Liver (tissue), 9 donors: Measurements from ENCODE around the gene APP. TPM values are rescaled to one million over a fixed set of nuclear protein-coding genes. Genes with fewer than 3 reads are reported as not detected.

ENCODE experiments used
- DNase-seq: peaks from one replicate; pipeline ENCODE4 v3.0.0-alpha.2; 2017; ENCODE audit warnings: low spot score
- H3K27ac ChIP-seq, 2 donors: one replicate each; pipeline ENCODE4 v1.7.0; 2013; ENCODE audit warnings: inconsistent platforms in 2 of 2, low read length in 2 of 2, control low read depth in 1 of 2, low read depth in 1 of 2, mild to moderate bottlenecking in 1 of 2
- H3K27me3 ChIP-seq, 4 donors: one replicate each; pipeline versions ENCODE4 v1.6.1 to v1.7.0; 2013; ENCODE audit warnings: low read length in 3 of 4, inconsistent platforms in 1 of 4, mild to moderate bottlenecking in 1 of 4, moderate library complexity in 1 of 4; ENCODE audit not compliant: control insufficient read depth in 4 of 4, insufficient read depth in 4 of 4
- H3K36me3 ChIP-seq, 4 donors: one replicate each; pipeline versions ENCODE4 v1.6.1 to v1.7.0; 2013; ENCODE audit warnings: low read length in 3 of 4, mild to moderate bottlenecking in 3 of 4, low read depth in 1 of 4, moderate library complexity in 1 of 4; ENCODE audit not compliant: control insufficient read depth in 4 of 4, insufficient read depth in 3 of 4
- H3K4me1 ChIP-seq, 4 donors: one replicate each; pipeline versions ENCODE4 v1.6.1 to v1.7.0; 2013; ENCODE audit warnings: low read length in 3 of 4, mild to moderate bottlenecking in 3 of 4, moderate library complexity in 1 of 4; ENCODE audit not compliant: control insufficient read depth in 4 of 4, insufficient read depth in 4 of 4
- H3K4me3 ChIP-seq, 3 donors: one replicate each; pipeline versions ENCODE4 v1.6.1 to v1.7.0; 2013; ENCODE audit warnings: low read length in 3 of 3, control low read depth in 1 of 3, low read depth in 1 of 3, mild to moderate bottlenecking in 1 of 3
- H3K9ac ChIP-seq, 2 donors: one replicate each; pipeline ENCODE4 v1.7.0; 2013; ENCODE audit warnings: low read length in 2 of 2, mild to moderate bottlenecking in 2 of 2, moderate library complexity in 2 of 2, control low read depth in 1 of 2, low read depth in 1 of 2
- H3K9me3 ChIP-seq, 4 donors: one replicate each; pipeline versions ENCODE4 v1.6.1 to v1.7.0; 2013; ENCODE audit warnings: low read length in 3 of 4; ENCODE audit not compliant: control insufficient read depth in 4 of 4
- CTCF ChIP-seq: fragments of 150-350 bp; IDR thresholded peaks from 2 replicates; pipeline ENCODE4 v1.5.1; 2017; ENCODE audit warnings: improper control_type of control experiment, low read depth, low read length; ENCODE audit not compliant: missing input control
- EGR1 ChIP-seq, 2 donors: IDR thresholded peaks; 2 replicates each; pipeline ENCODE4 v1.6.1; 2016 to 2018; ENCODE audit warnings: antibody characterized with exemption in 2 of 2, low read depth in 2 of 2
- FOXA2 ChIP-seq: IDR thresholded peaks from 2 replicates; pipeline ENCODE4 v1.6.1; 2016; ENCODE audit warnings: antibody characterized with exemption
- GABPA ChIP-seq, 2 donors: IDR thresholded peaks in 1 of 2; conservative IDR thresholded peaks in 1 of 2; 2 replicates each; pipeline ENCODE4 v1.6.1; 2016; ENCODE audit warnings: antibody characterized with exemption in 2 of 2, mild to moderate bottlenecking in 1 of 2, moderate library complexity in 1 of 2
- HNF4A ChIP-seq, 2 donors: conservative IDR thresholded peaks; 2 replicates each; pipeline ENCODE4 v1.6.1; 2016; ENCODE audit warnings: antibody characterized with exemption in 2 of 2, mild to moderate bottlenecking in 2 of 2
- HNF4G ChIP-seq: IDR thresholded peaks from 2 replicates; pipeline ENCODE4 v1.6.1; 2016; ENCODE audit warnings: antibody characterized with exemption
- JUND ChIP-seq, 2 donors: IDR thresholded peaks; 2 replicates each; pipeline ENCODE4 v1.6.1; 2016; ENCODE audit warnings: antibody characterized with exemption in 2 of 2
- MAX ChIP-seq: IDR thresholded peaks from 2 replicates; pipeline ENCODE4 v1.6.1; 2016; ENCODE audit warnings: antibody characterized with exemption
- NR2F2 ChIP-seq: IDR thresholded peaks from 2 replicates; pipeline ENCODE4 v1.6.1; 2016; ENCODE audit warnings: antibody characterized with exemption
- RXRA ChIP-seq, 2 donors: IDR thresholded peaks; 2 replicates each; pipeline ENCODE4 v1.6.1; 2017 to 2018; ENCODE audit warnings: antibody characterized with exemption in 2 of 2, mild to moderate bottlenecking in 1 of 2
- SP1 ChIP-seq: IDR thresholded peaks from 2 replicates; pipeline ENCODE4 v1.6.1; 2018; ENCODE audit warnings: antibody characterized with exemption, mild to moderate bottlenecking
- TAF1 ChIP-seq: conservative IDR thresholded peaks from 2 replicates; pipeline ENCODE4 v1.6.1; 2016; ENCODE audit warnings: antibody characterized with exemption, mild to moderate bottlenecking
- YY1 ChIP-seq: IDR thresholded peaks from 2 replicates; pipeline ENCODE4 v1.6.1; 2016; ENCODE audit warnings: antibody characterized with exemption, mild to moderate bottlenecking
- WGBS: extraction: QIAGEN DNeasy Blood & Tissue Kit; methylation state at CpG from one replicate; pipeline ENCODE4 v1.1.7; 2013; 5-methylcytosine and 5-hydroxymethylcytosine counted together
- polyA plus RNA-seq, 2 donors: library from polyadenylated mRNA; stranded (reverse) in 1 of 2; unstranded in 1 of 2; fragments of 200-250 nt in 1 of 2; fragments of >200 nt in 1 of 2; fragmentation: Nextera tagmentation in 1 of 2; extraction: Ambion mirVana in 1 of 2; gene quantifications; one replicate each; pipeline versions ENCODE4 v1.2.1 to v1.2.3, GENCODE V29; 2013 to 2015
- total RNA-seq, 2 donors: library from RNA; depleted of rRNA; stranded (reverse); fragments of >200 nt; gene quantifications; one replicate each; pipeline ENCODE4 v1.2.3, GENCODE V29; 2014
- TF ChIP-seq, protein P1 (sequence below): IDR thresholded peaks from 2 replicates; pipeline ENCODE4 v1.6.1; 2016; ENCODE audit warnings: antibody characterized with exemption
- TF ChIP-seq, protein P2 (sequence below): IDR thresholded peaks from 2 replicates; pipeline ENCODE4 v1.6.1; 2016; ENCODE audit warnings: antibody characterized with exemption
- TF ChIP-seq, protein P3 (sequence below): IDR thresholded peaks from 2 replicates; pipeline ENCODE4 v1.6.1; 2016; ENCODE audit warnings: antibody characterized with exemption, mild to moderate bottlenecking
- donor health status: healthy.
- donor health status: healthy.
- donor health status: healthy.
- donor health status: healthy.
- donor health status: healthy.

The APP gene
- total and polyA plus RNA-seq, 4 donors: 24.9 to 201 (median 111) TPM

- TF ChIP-seq RXRA (IDR thresholded peaks at IDR 0.05) (no peak), TAF1 (no peak), FOXA2 (no peak), HNF4A (conservative IDR thresholded peaks at IDR 0.05) (no peak), JUND (IDR thresholded peaks at IDR 0.05) (no peak), YY1 (no peak), MAX (no peak), CTCF (no peak), EGR1 (IDR thresholded peaks at IDR 0.05; ENCODE audit: low read depth in 2 of 2) (no peak), HNF4G (no peak), GABPA (IDR thresholded peaks at IDR 0.05 in 1 of 2, conservative IDR thresholded peaks at IDR 0.05 in 1 of 2) (no peak), NR2F2 (no peak)
- TF ChIP-seq, protein P1, sequence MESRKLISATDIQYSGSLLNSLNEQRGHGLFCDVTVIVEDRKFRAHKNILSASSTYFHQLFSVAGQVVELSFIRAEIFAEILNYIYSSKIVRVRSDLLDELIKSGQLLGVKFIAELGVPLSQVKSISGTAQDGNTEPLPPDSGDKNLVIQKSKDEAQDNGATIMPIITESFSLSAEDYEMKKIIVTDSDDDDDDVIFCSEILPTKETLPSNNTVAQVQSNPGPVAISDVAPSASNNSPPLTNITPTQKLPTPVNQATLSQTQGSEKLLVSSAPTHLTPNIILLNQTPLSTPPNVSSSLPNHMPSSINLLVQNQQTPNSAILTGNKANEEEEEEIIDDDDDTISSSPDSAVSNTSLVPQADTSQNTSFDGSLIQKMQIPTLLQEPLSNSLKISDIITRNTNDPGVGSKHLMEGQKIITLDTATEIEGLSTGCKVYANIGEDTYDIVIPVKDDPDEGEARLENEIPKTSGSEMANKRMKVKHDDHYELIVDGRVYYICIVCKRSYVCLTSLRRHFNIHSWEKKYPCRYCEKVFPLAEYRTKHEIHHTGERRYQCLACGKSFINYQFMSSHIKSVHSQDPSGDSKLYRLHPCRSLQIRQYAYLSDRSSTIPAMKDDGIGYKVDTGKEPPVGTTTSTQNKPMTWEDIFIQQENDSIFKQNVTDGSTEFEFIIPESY: no peak
- TF ChIP-seq, protein P2, sequence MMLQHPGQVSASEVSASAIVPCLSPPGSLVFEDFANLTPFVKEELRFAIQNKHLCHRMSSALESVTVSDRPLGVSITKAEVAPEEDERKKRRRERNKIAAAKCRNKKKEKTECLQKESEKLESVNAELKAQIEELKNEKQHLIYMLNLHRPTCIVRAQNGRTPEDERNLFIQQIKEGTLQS: no peak
- TF ChIP-seq, protein P3, sequence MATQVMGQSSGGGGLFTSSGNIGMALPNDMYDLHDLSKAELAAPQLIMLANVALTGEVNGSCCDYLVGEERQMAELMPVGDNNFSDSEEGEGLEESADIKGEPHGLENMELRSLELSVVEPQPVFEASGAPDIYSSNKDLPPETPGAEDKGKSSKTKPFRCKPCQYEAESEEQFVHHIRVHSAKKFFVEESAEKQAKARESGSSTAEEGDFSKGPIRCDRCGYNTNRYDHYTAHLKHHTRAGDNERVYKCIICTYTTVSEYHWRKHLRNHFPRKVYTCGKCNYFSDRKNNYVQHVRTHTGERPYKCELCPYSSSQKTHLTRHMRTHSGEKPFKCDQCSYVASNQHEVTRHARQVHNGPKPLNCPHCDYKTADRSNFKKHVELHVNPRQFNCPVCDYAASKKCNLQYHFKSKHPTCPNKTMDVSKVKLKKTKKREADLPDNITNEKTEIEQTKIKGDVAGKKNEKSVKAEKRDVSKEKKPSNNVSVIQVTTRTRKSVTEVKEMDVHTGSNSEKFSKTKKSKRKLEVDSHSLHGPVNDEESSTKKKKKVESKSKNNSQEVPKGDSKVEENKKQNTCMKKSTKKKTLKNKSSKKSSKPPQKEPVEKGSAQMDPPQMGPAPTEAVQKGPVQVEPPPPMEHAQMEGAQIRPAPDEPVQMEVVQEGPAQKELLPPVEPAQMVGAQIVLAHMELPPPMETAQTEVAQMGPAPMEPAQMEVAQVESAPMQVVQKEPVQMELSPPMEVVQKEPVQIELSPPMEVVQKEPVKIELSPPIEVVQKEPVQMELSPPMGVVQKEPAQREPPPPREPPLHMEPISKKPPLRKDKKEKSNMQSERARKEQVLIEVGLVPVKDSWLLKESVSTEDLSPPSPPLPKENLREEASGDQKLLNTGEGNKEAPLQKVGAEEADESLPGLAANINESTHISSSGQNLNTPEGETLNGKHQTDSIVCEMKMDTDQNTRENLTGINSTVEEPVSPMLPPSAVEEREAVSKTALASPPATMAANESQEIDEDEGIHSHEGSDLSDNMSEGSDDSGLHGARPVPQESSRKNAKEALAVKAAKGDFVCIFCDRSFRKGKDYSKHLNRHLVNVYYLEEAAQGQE: no peak
- Histone ChIP-seq H3K36me3 (no peaks in the 10 kb centered on the region), H3K9me3 (peaks cover 0 to 4% (median 2%) of the 10 kb centered on the region in 4 donors), H3K4me3 (no peak overlapping the region), H3K27ac (no peak overlapping the region), H3K27me3 (no peaks in the 10 kb centered on the region), H3K9ac (no peak overlapping the region), H3K4me1 (peaks cover 0 to 5% (median 0%) of the 10 kb centered on the region in 4 donors)
- no peak for DNase-seq
- WGBS: 72% methylated on average over 3 of the region's 3 CpGs
Measured at GRCh38 chr21:25842925-25843324, 327.6 kb downstream of the APP start.

- Histone ChIP-seq H3K27me3 (no peaks in the 10 kb centered on the region), H3K9me3 (peaks cover 0 to 4% (median 2%) of the 10 kb centered on the region in 4 donors), H3K27ac (no peak overlapping the region), H3K4me1 (peaks cover 0 to 19% (median 7%) of the 10 kb centered on the region in 4 donors), H3K36me3 (no peaks in the 10 kb centered on the region), H3K4me3 (no peak overlapping the region), H3K9ac (no peak overlapping the region)
- DNase-seq: no peak
- TF ChIP-seq YY1 (no peak), FOXA2 (no peak), NR2F2 (no peak), EGR1 (IDR thresholded peaks at IDR 0.05; ENCODE audit: low read depth in 2 of 2) (no peak), CTCF (no peak), HNF4G (no peak), SP1 (no peak)
- TF ChIP-seq, protein P3: no peak
- WGBS: 90% methylated on average over 4 of the region's 4 CpGs
Measured at GRCh38 chr21:25838809-25839208, 331.8 kb downstream of the APP start.
